Activated CD4-positive, alpha-beta memory T cell treated with anti-CD3 and anti-CD28 coated beads, Interleukin-2, amount 10 ng/mL, durations not matched to agents 7 days and 5 days (primary cell): ENCODE data around the gene SOX14. TPM values are rescaled to one million over a fixed set of nuclear protein-coding genes. Genes with fewer than 3 reads are reported as not detected.

Source experiments
- CTCF ChIA-PET: fragments of 350-600 bp; sonication (Branson Sonifier 250); formaldehyde crosslinking; loops from one replicate; lab custom pipeline; 2021; ENCODE audit warnings: antibody characterized with exemption, inconsistent platforms; lab: Charles Lee
- POLR2A ChIA-PET: fragments of 350-600 bp; sonication (Branson Sonifier 250); formaldehyde crosslinking; loops from one replicate; lab custom pipeline; 2021; ENCODE audit warnings: antibody characterized with exemption; lab: Charles Lee
- DNase-seq: peaks from one replicate; pipeline ENCODE4 v3.0.0-alpha.2; 2020
- H3K27ac Mint-ChIP-seq: one replicate; pipeline ENCODE4 v1.8.0; 2021; ENCODE audit warnings: mild to moderate bottlenecking, mixed read lengths
- H3K27me3 Mint-ChIP-seq: one replicate; pipeline ENCODE4 v1.8.0; 2021; ENCODE audit warnings: mixed read lengths
- H3K36me3 Mint-ChIP-seq: one replicate; pipeline ENCODE4 v1.8.0; 2021; ENCODE audit warnings: low read depth, mixed read lengths
- H3K4me1 Mint-ChIP-seq: one replicate; pipeline ENCODE4 v1.8.0; 2021; ENCODE audit warnings: mixed read lengths
- H3K4me3 Mint-ChIP-seq: one replicate; pipeline ENCODE4 v1.8.0; 2021; ENCODE audit warnings: mild to moderate bottlenecking, mixed read lengths
- H3K9me3 Mint-ChIP-seq: one replicate; pipeline ENCODE4 v1.8.0; 2021; ENCODE audit warnings: mixed read lengths
- total RNA-seq, 2 experiments: library from RNA; stranded (reverse); gene quantifications; one replicate each; pipeline ENCODE4 v1.2.3, GENCODE V29; 2021

Gene SOX14
- total RNA-seq, 2 experiments from 2014 or later, result not detected

DNA sequence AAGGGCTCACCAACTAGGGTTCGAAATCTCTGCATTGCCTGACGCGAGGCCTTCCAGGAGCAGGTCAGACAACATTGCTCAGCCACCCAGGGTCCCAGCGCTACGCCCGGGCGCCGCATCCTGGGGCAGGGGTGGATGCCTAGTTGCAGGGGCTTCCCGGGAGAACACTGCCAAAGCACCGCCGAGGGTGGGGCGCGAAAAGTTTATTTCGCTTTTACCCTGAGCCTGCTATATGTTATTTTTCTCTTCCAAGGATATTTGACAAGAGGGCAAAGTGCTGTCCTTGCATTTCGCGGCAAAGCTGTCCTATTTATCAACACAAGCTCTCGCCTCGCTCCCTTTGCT lies 549 bp upstream of the SOX14 start:
- H3K27ac Mint-ChIP-seq, result no peak overlapping the region
- ChIA-PET POLR2A (no interaction called here), CTCF (no interaction called here)
- peaks cover 5% of the 10 kb centered on the region for H3K36me3 Mint-ChIP-seq
- no peaks in the 10 kb centered on the region for H3K4me1 Mint-ChIP-seq
- no peak for DNase-seq
- H3K27me3 Mint-ChIP-seq, result peaks cover 82% of the 10 kb centered on the region
- H3K9me3 Mint-ChIP-seq, result no peaks in the 10 kb centered on the region
- no peak overlapping the region for H3K4me3 Mint-ChIP-seq

- no peaks in the 10 kb centered on the region for H3K4me1 Mint-ChIP-seq
- ChIA-PET CTCF (no interaction called here), POLR2A (no interaction called here)
- H3K36me3 Mint-ChIP-seq, result peaks cover 5% of the 10 kb centered on the region
- no peak overlapping the region for H3K27ac Mint-ChIP-seq
- H3K9me3 Mint-ChIP-seq, result no peaks in the 10 kb centered on the region
- peaks cover 91% of the 10 kb centered on the region for H3K27me3 Mint-ChIP-seq
- no peak overlapping the region for H3K4me3 Mint-ChIP-seq
- no peak for DNase-seq
Observed at GRCh38 chr3:137764563-137765309, 621 bp downstream of the SOX14 start.

DNA sequence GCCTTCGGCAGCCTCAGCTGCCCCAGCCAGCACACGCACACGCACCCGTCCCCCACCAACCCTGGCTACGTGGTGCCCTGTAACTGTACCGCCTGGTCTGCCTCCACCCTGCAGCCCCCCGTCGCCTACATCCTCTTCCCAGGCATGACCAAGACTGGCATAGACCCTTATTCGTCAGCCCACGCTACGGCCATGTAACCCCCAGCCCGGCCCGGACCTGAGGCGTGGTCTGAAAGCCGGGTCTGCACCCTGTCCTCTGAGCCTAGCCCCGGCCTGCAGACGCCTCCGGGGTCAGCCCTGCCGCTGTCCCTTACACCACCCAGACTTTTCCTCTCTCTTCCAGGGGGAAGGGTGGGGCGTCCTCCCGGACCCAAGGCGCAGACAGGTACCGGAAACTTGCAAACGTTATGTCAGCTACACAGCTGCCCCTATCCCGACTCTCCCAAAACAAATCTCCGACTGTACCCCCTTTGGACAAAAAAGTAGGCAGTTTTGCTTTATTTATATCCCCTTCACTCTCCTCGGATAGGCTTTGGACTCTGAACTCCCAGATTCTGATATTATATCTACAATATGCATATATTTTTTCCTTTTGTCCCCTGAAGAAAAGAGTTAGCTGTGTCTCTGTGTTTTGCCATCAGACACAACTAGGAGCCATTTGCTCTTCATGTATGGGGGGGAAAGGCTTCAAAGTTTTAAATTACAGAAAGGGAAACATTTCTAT lies 1.4 kb downstream of the SOX14 start:
- ChIA-PET CTCF (interaction anchor here (0.6 kb wide), 1 partner anchor 1171 kb away, joined by 3 read pairs; no protein-coding TSS in a partner anchor), POLR2A (no interaction called here)
- H3K4me3 Mint-ChIP-seq, result no peak overlapping the region
- peaks cover 95% of the 10 kb centered on the region for H3K27me3 Mint-ChIP-seq
- no peak overlapping the region for H3K27ac Mint-ChIP-seq
- H3K36me3 Mint-ChIP-seq, result peaks cover 5% of the 10 kb centered on the region
- H3K9me3 Mint-ChIP-seq, result no peaks in the 10 kb centered on the region
- H3K4me1 Mint-ChIP-seq, result no peaks in the 10 kb centered on the region
- DNase-seq, result no peak

- CTCF ChIA-PET, result interaction anchor here (0.6 kb wide), 1 partner anchor 1172 kb away, joined by 3 read pairs; no protein-coding TSS in a partner anchor
Observed at GRCh38 chr3:137766041-137766875, 2.1 kb downstream of the SOX14 start.

DNA sequence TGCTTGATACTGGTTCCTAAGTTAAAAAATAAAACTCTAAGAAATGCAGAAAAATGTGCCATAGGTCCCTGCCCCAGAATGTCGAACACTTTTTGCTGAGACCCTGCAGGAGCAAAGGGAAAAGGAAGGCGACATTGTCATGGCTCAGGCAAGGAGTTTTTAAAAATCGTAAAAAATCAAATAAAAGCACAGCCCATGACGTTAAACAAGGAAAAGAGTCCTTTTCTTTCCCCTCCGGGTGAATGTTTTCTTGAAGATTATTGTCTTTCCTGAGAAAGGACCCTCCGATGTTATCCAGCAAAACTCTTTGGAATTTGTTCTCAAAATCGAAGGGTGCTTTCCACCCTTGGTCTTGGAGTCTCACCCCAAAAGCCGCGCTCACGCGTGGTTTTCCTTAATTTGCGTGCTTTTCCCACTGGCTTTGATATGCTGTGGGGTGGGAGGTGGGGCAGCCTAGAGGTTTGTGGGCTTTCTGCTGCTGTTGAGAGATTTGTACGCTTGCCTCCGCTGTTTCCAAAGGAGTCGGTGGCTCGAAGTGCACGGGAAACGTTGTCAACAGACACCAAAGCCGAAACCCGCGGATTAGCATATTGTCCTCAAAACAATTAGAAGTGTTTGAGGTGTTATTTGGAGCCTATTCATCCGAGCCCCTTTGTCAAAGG lies 2.9 kb downstream of the SOX14 start:
- Mint-ChIP-seq H3K27ac (no peak overlapping the region), H3K27me3 (peaks cover 94% of the 10 kb centered on the region), H3K4me3 (no peak overlapping the region), H3K36me3 (peaks cover 5% of the 10 kb centered on the region), H3K4me1 (peaks cover 2% of the 10 kb centered on the region), H3K9me3 (no peaks in the 10 kb centered on the region)
- POLR2A ChIA-PET, result no interaction called here
- CTCF ChIA-PET, result no interaction called here
- DNase-seq, result no peak

More at GRCh38 chr3:137766041-137766875, 2.1 kb downstream of the SOX14 start:
- POLR2A ChIA-PET, result no interaction called here
- H3K9me3 Mint-ChIP-seq, result no peaks in the 10 kb centered on the region
- peaks cover 5% of the 10 kb centered on the region for H3K36me3 Mint-ChIP-seq
- H3K4me1 Mint-ChIP-seq, result no peaks in the 10 kb centered on the region
- H3K27me3 Mint-ChIP-seq, result peaks cover 94% of the 10 kb centered on the region
- H3K4me3 Mint-ChIP-seq, result no peak overlapping the region
- no peak for DNase-seq
- H3K27ac Mint-ChIP-seq, result no peak overlapping the region

DNA sequence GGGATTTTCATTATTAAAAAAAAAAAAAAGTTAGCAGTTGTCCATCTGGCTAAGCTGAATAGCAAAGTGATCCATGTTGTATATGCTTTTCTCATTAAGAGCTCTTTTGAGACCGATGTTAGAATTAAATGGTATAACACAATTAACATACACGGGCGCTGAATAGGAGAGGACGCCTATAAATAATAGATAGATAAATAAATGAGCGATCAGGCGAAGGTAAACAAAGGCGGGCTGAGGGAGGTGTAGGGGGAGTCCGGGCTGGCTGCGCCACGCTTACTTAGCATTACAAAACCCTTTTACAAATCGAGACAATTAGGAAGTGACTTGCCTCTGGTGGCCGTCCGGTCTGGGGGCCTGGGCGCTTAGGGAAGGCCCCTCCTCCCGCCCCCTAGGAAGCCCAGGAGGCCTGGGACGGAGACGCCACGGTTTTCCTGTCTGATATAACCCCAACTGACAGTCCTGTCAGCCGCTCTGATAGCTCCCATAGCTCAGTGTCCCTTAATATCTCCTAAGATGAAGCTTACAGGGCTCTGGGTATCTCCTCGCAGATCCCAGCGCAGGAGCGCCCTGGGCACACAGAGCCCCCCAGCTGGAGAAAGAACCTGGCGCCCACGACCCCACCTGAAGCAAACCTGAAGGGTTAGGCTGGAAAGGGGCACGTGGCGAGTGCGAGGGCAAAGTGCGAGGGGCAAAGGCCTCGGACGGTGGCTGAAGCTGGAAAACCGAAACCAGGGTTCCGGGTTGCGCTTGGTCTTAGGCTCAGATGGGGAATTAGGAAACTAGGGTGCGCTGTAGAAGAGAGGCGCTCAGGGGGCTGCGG lies 3.6 kb downstream of the SOX14 start:
- Mint-ChIP-seq H3K9me3 (no peaks in the 10 kb centered on the region), H3K4me3 (no peak overlapping the region), H3K4me1 (peaks cover 2% of the 10 kb centered on the region), H3K27ac (no peak overlapping the region), H3K36me3 (peaks cover 5% of the 10 kb centered on the region), H3K27me3 (peaks cover 92% of the 10 kb centered on the region)
- CTCF ChIA-PET, result interaction anchor here (0.9 kb wide), 1 partner anchor 1169 kb away, joined by 3 read pairs; no protein-coding TSS in a partner anchor
- POLR2A ChIA-PET, result no interaction called here
- no peak for DNase-seq

DNA sequence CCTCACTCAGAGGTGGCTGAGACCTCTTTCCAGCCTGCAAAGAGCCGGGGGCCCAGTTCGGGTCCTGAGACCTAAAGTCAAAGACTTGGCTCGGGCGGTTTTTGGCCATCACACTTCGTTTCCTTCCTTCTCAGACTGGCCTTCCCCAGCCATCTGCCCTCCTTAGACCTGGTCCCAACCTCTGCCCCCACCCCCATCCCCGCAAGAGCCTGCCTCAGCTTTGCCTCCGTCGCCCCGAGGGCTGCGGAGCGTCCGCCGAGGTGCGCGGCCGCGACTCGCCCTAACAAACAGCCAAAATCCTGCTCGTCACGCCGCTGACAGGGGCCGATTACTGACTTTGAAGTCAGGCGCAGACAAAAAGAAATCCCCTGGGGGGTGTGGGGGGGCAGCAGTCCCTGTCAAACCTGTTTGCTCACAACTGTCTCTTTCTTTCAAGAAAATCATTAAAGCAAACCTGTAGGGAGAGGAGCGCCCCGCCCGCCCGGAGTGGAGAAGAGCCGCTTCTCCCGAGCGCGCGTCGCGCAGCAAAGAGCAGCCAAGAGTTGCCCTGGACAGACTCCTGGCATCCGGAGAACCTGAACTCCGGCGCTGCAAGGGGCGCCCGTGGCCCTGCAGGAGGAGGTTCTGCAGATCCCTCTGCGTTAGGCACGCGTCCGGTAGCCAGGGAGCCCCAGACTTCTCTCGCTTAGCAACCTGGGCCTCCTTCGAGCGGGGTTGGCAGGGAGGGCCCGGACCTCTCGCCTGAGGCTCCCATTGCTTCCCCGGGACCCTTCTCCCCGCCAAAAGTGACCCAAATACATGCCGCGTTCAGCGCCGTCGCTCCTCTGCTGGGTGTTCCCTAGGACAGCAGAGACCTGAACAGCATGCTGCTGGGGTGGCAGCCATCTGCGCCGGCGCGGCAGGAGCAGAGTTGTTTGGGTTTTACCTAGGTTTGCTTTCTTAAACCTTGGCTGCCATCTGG lies 4.5 kb downstream of the SOX14 start:
- peaks cover 2% of the 10 kb centered on the region for H3K4me1 Mint-ChIP-seq
- H3K27ac Mint-ChIP-seq, result no peak overlapping the region
- peaks cover 90% of the 10 kb centered on the region for H3K27me3 Mint-ChIP-seq
- DNase-seq, result no peak
- peaks cover 5% of the 10 kb centered on the region for H3K36me3 Mint-ChIP-seq
- ChIA-PET POLR2A (no interaction called here), CTCF (interaction anchor here (0.9 kb wide), 1 partner anchor 1168 kb away, joined by 3 read pairs; no protein-coding TSS in a partner anchor)
- H3K4me3 Mint-ChIP-seq, result no peak overlapping the region
- H3K9me3 Mint-ChIP-seq, result no peaks in the 10 kb centered on the region

DNA sequence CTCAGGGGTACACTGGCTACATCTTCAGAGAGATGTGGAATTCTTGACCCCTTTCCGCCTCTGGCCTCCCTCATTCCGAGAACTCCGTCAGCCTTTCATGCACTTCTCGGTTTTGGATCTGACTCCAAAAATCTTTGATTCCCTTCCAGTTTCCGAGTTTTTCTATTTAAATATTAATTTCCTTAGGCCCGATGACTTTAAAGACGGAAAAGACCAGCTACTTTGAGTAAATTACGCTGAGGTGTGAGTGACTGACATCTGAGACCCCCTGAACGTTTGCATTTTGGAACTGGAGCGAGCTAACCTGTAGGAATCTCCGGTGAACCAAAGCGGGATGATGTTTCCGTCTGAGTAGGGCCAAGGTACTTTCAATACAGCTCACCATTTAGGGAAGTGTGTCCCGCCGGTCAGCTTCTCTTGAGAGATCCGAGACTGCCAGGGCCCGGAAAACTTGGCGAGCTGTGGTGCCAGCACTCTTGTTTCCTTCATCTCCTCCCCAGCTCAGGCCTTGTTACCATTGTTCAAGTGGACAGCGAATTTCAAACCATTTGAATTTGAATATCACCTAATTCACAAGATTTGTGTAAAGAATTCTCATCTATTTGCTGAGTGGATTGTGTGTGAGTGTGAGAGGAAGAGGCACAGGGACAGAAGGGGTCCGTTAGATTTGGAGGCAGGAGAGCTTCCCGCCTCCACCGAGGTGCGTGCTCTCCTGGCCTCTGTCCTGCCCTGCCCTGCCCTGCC lies 5.4 kb downstream of the SOX14 start:
- Mint-ChIP-seq H3K27me3 (peaks cover 92% of the 10 kb centered on the region), H3K4me3 (no peak overlapping the region), H3K4me1 (peaks cover 2% of the 10 kb centered on the region), H3K36me3 (peaks cover 5% of the 10 kb centered on the region), H3K27ac (no peak overlapping the region), H3K9me3 (no peaks in the 10 kb centered on the region)
- POLR2A ChIA-PET, result no interaction called here
- CTCF ChIA-PET, result interaction anchor here (0.6 kb wide), 1 partner anchor 929 kb away, joined by 4 read pairs; no protein-coding TSS in a partner anchor
- no peak for DNase-seq

DNA sequence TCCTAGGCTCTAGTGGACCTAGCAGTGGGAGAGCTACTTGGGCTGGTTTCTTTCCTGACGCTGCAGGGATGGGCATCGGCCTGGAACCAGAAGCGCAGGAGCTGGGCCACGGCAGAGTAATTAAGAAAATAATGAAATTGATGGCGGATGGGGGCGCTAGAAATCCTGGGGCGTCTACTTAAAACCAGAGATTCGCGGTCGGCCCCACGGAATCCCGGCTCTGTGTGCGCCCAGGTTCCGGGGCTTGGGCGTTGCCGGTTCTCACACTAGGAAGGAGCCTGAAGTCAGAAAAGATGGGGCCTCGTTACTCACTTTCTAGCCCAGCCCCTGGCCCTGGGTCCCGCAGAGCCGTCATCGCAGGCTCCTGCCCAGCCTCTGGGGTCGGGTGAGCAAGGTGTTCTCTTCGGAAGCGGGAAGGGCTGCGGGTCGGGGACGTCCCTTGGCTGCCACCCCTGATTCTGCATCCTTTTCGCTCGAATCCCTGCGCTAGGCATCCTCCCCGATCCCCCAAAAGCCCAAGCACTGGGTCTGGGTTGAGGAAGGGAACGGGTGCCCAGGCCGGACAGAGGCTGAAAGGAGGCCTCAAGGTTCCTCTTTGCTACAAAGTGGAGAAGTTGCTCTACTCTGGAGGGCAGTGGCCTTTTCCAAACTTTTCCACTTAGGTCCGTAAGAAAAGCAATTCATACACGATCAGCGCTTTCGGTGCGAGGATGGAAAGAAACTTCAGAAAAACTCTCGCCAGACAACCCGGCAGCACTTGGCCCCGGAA lies 6.1 kb downstream of the SOX14 start:
- no peak for DNase-seq
- no peak overlapping the region for H3K27ac Mint-ChIP-seq
- H3K36me3 Mint-ChIP-seq, result peaks cover 5% of the 10 kb centered on the region
- H3K4me3 Mint-ChIP-seq, result no peak overlapping the region
- no peaks in the 10 kb centered on the region for H3K9me3 Mint-ChIP-seq
- POLR2A ChIA-PET, result no interaction called here
- peaks cover 94% of the 10 kb centered on the region for H3K27me3 Mint-ChIP-seq
- CTCF ChIA-PET, result no interaction called here
- peaks cover 2% of the 10 kb centered on the region for H3K4me1 Mint-ChIP-seq

- no peaks in the 10 kb centered on the region for H3K9me3 Mint-ChIP-seq
- no peak for DNase-seq
- POLR2A ChIA-PET, result no interaction called here
- CTCF ChIA-PET, result no interaction called here
- no peak overlapping the region for H3K27ac Mint-ChIP-seq
- H3K4me3 Mint-ChIP-seq, result no peak overlapping the region
- peaks cover 2% of the 10 kb centered on the region for H3K4me1 Mint-ChIP-seq
- H3K36me3 Mint-ChIP-seq, result no peaks in the 10 kb centered on the region
- H3K27me3 Mint-ChIP-seq, result peaks cover 91% of the 10 kb centered on the region
Observed at GRCh38 chr3:137770835-137771399, 6.8 kb downstream of the SOX14 start.
